Measurements from ENCODE around the gene MARK1.

- TF ChIP-seq YY1 (IDR thresholded peaks at IDR 0.05; ENCODE audit: insufficient read depth, insufficient read length) (no peak), SUZ12 (IDR thresholded peaks at IDR 0.05; ENCODE audit: extremely low read depth, insufficient read depth, insufficient read length) (no peak)
These were observed 42.8 kb upstream of the MARK1 start for GRCh38 chr1:220485131-220485530.
